H7 (cell line): Measurements from ENCODE around the gene SIGLEC6. TPM values are rescaled to one million over a fixed set of nuclear protein-coding genes. Genes with fewer than 3 reads are reported as not detected.
A peak's percentile ranks its signal among the peaks of the same experiment; 100 is the strongest.

Experiments
- DNase-seq: peaks from one replicate; pipeline ENCODE4 v3.0.0; 2012
- H3K27me3 ChIP-seq: 2 replicates; pipeline ENCODE4 v1.6.0; 2011; ENCODE audit warnings: mild to moderate bottlenecking, low read length; ENCODE audit not compliant: control insufficient read depth, insufficient read depth
- H3K36me3 ChIP-seq: replicated peaks from 2 replicates; pipeline ENCODE4 v1.5.1; 2011; ENCODE audit warnings: low read length; ENCODE audit not compliant: control insufficient read depth, insufficient read depth
- H3K4me3 ChIP-seq: 2 replicates; pipeline ENCODE4 v1.5.1; 2011; ENCODE audit warnings: low read depth, mild to moderate bottlenecking, control low read depth, low read length, moderate library complexity; ENCODE audit not compliant: insufficient read depth
- total RNA-seq: library from RNA; depleted of rRNA; stranded (reverse); fragments of >200 nt; shearing (Covaris generic); gene quantifications from 2 replicates; pipeline ENCODE4 v1.2.3, GENCODE V29; 2014

SIGLEC6 gene
- total RNA-seq, 1 experiment from 2014 or later = not detected

- peaks cover 2% of the 10 kb centered on the region; the same call in 1 of the 2 replicates for H3K27me3 ChIP-seq
- H3K36me3 ChIP-seq = no peaks in the 10 kb centered on the region
- no peak for DNase-seq
- no peak overlapping the region for H3K4me3 ChIP-seq
These were observed 10.2 kb upstream of the SIGLEC6 start for GRCh38 chr19:51541458-51542357.

GRCh38 chr19:51539821-51540366 lies 8.4 kb upstream of the SIGLEC6 start:
- H3K27me3 ChIP-seq = peaks cover 2% of the 10 kb centered on the region; the same call in 1 of the 2 replicates
- DNase-seq = no peak
- H3K36me3 ChIP-seq = no peaks in the 10 kb centered on the region
- H3K4me3 ChIP-seq = no peak overlapping the region

GRCh38 chr19:51535535-51535934 lies 4.1 kb upstream of the SIGLEC6 start:
- no peak overlapping the region for H3K4me3 ChIP-seq
- no peak for DNase-seq
- peaks cover 2% of the 10 kb centered on the region; the same call in 1 of the 2 replicates for H3K27me3 ChIP-seq
- H3K36me3 ChIP-seq = no peaks in the 10 kb centered on the region

GRCh38 chr19:51530616-51531015 lies 854 bp downstream of the SIGLEC6 start:
- H3K27me3 ChIP-seq = no peaks in the 10 kb centered on the region; the same call in 1 of the 2 replicates
- H3K36me3 ChIP-seq = no peaks in the 10 kb centered on the region
- no peak for DNase-seq
- H3K4me3 ChIP-seq = no peak overlapping the region

GRCh38 chr19:51529301-51529700 lies 2.2 kb downstream of the SIGLEC6 start:
- no peaks in the 10 kb centered on the region for H3K36me3 ChIP-seq
- no peak overlapping the region for H3K4me3 ChIP-seq
- H3K27me3 ChIP-seq = no peaks in the 10 kb centered on the region; the same call in 1 of the 2 replicates
- DNase-seq = no peak

GRCh38 chr19:51525651-51526050 lies 5.8 kb downstream of the SIGLEC6 start:
- DNase-seq = no peak
- Histone ChIP-seq H3K4me3 (no peak overlapping the region), H3K36me3 (no peaks in the 10 kb centered on the region), H3K27me3 (no peaks in the 10 kb centered on the region)

GRCh38 chr19:51524666-51525264 lies 6.7 kb downstream of the SIGLEC6 start:
- H3K27me3 ChIP-seq = no peaks in the 10 kb centered on the region
- H3K4me3 ChIP-seq = no peak overlapping the region
- no peaks in the 10 kb centered on the region for H3K36me3 ChIP-seq
- DNase-seq = no peak

GRCh38 chr19:51521781-51522180 lies 9.7 kb downstream of the SIGLEC6 start:
- Histone ChIP-seq H3K36me3 (no peaks in the 10 kb centered on the region), H3K27me3 (no peaks in the 10 kb centered on the region), H3K4me3 (no peak overlapping the region)
- no peak for DNase-seq

GRCh38 chr19:51521357-51521756 lies 10.1 kb downstream of the SIGLEC6 start:
- no peaks in the 10 kb centered on the region for H3K36me3 ChIP-seq
- no peak for DNase-seq
- no peak overlapping the region for H3K4me3 ChIP-seq
- no peaks in the 10 kb centered on the region for H3K27me3 ChIP-seq

GRCh38 chr19:51520728-51521127 lies 10.7 kb downstream of the SIGLEC6 start:
- no peak for DNase-seq
- Histone ChIP-seq H3K36me3 (no peaks in the 10 kb centered on the region), H3K4me3 (no peak overlapping the region), H3K27me3 (no peaks in the 10 kb centered on the region)

GRCh38 chr19:51514866-51515481 lies 16.5 kb downstream of the SIGLEC6 start:
- DNase-seq = peak; percentile 67
- Histone ChIP-seq H3K27me3 (0 out of 2 replicates have a peak, but pooled peaks cover 1% of the 10 kb centered on the region), H3K36me3 (no peaks in the 10 kb centered on the region), H3K4me3 (no peak overlapping the region)

GRCh38 chr19:51513968-51514367 lies 17.5 kb downstream of the SIGLEC6 start:
- H3K27me3 ChIP-seq = 0 out of 2 replicates have a peak, but pooled peaks cover 1% of the 10 kb centered on the region
- H3K36me3 ChIP-seq = no peaks in the 10 kb centered on the region
- no peak overlapping the region for H3K4me3 ChIP-seq
- DNase-seq = no peak

- Histone ChIP-seq H3K36me3 (no peaks in the 10 kb centered on the region), H3K4me3 (no peak overlapping the region), H3K27me3 (0 out of 2 replicates have a peak, but pooled peaks cover 1% of the 10 kb centered on the region)
- DNase-seq = no peak
These were observed 20.1 kb downstream of the SIGLEC6 start for GRCh38 chr19:51511353-51511752.

- no peak overlapping the region for H3K4me3 ChIP-seq
- H3K27me3 ChIP-seq = 0 out of 2 replicates have a peak, but pooled peaks cover 1% of the 10 kb centered on the region
These were observed 21.4 kb downstream of the SIGLEC6 start for GRCh38 chr19:51509823-51510660.

More at GRCh38 chr19:51509823-51510660, 21.4 kb downstream of the SIGLEC6 start:
- no peaks in the 10 kb centered on the region for H3K36me3 ChIP-seq
- no peak for DNase-seq
